Liver (tissue), 3 donors: ENCODE results near the gene POU4F1.

Experiments
- CTCF ChIP-seq: fragments of 150-350 bp; IDR thresholded peaks from 2 replicates; pipeline ENCODE4 v1.5.1; 2017; ENCODE audit warnings: improper control_type of control experiment, low read depth, low read length; ENCODE audit not compliant: missing input control
- EGR1 ChIP-seq, 2 donors: IDR thresholded peaks; 2 replicates each; pipeline ENCODE4 v1.6.1; 2016 to 2018; ENCODE audit warnings: antibody characterized with exemption in 2 of 2, low read depth in 2 of 2
- FOXA1 ChIP-seq: IDR thresholded peaks from 2 replicates; pipeline ENCODE4 v1.6.1; 2016; ENCODE audit warnings: antibody characterized with exemption
- MAX ChIP-seq: IDR thresholded peaks from 2 replicates; pipeline ENCODE4 v1.6.1; 2016; ENCODE audit warnings: antibody characterized with exemption
- REST ChIP-seq: IDR thresholded peaks from 2 replicates; pipeline ENCODE4 v1.6.1; 2016; ENCODE audit warnings: antibody characterized with exemption, mild to moderate bottlenecking
- SP1 ChIP-seq: IDR thresholded peaks from 2 replicates; pipeline ENCODE4 v1.6.1; 2018; ENCODE audit warnings: antibody characterized with exemption, mild to moderate bottlenecking
- donor health status: healthy.
- donor health status: healthy.

GRCh38 chr13:78596736-78597601 lies 6.4 kb downstream of the POU4F1 start:
- TF ChIP-seq FOXA1 (no peak), SP1 (no peak), CTCF (no peak), EGR1 (IDR thresholded peaks at IDR 0.05; ENCODE audit: low read depth in 2 of 2) (no peak), REST (no peak), MAX (no peak)
